HepG2 (cell line): ENCODE results near the gene IFI27L2. TPM values are rescaled to one million over a fixed set of nuclear protein-coding genes. Genes with fewer than 3 reads are reported as not detected.

ENCODE experiments used
- ATF7-NPFF ChIP-seq: sonication (generic); formaldehyde crosslinking; IDR thresholded peaks from 2 replicates; pipeline ENCODE4 v1.8.1; 2023; ENCODE audit warnings: mild to moderate bottlenecking, low read depth, missing genetic modification reagents, moderate library complexity
- ATM ChIP-seq: fragments of 450-650 bp; IDR thresholded peaks from 2 replicates; pipeline ENCODE4 v1.7.1; 2017; ENCODE audit warnings: mild to moderate bottlenecking, borderline replicate concordance
- DMAP1 ChIP-seq: IDR thresholded peaks from 2 replicates; pipeline ENCODE4 v1.6.1; 2016
- HIVEP1 ChIP-seq: sonication (generic); formaldehyde crosslinking; IDR thresholded peaks from 2 replicates; pipeline ENCODE4 v1.4.0; 2020; ENCODE audit warnings: mild to moderate bottlenecking, missing genetic modification reagents
- HOXA7 ChIP-seq: sonication (generic); formaldehyde crosslinking; IDR thresholded peaks from 2 replicates; pipeline ENCODE4 v1.8.1; 2022; ENCODE audit warnings: mild to moderate bottlenecking, missing genetic modification reagents, moderate library complexity
- MTF2 ChIP-seq: sonication (generic); formaldehyde crosslinking; IDR thresholded peaks from 2 replicates; pipeline ENCODE4 v1.5.0; 2020; ENCODE audit warnings: missing genetic modification reagents, borderline replicate concordance
- NFAT5 ChIP-seq: sonication (generic); formaldehyde crosslinking; IDR thresholded peaks from 2 replicates; pipeline ENCODE4 v1.4.0; 2020; ENCODE audit warnings: missing genetic modification reagents
- PAX8 ChIP-seq: sonication (generic); formaldehyde crosslinking; IDR thresholded peaks from 2 replicates; pipeline ENCODE4 v1.8.0; 2022; ENCODE audit warnings: mild to moderate bottlenecking, missing genetic modification reagents, borderline replicate concordance
- PBX3 ChIP-seq: sonication (generic); formaldehyde crosslinking; IDR thresholded peaks from 2 replicates; pipeline ENCODE4 v1.8.1; 2023; ENCODE audit warnings: missing genetic modification reagents, inconsistent platforms, borderline replicate concordance
- SMARCE1 ChIP-seq: fragments of 450-650 bp; IDR thresholded peaks from 2 replicates; pipeline ENCODE4 v1.6.1; 2017; ENCODE audit warnings: borderline replicate concordance
- SP4 ChIP-seq: sonication (generic); formaldehyde crosslinking; IDR thresholded peaks from 2 replicates; pipeline ENCODE4 v1.8.1; 2023; ENCODE audit warnings: mild to moderate bottlenecking, missing genetic modification reagents
- TOPORS ChIP-seq: sonication (generic); formaldehyde crosslinking; IDR thresholded peaks from 2 replicates; pipeline ENCODE4 v1.8.0; 2023; ENCODE audit warnings: mild to moderate bottlenecking, missing genetic modification reagents
- ZKSCAN5 ChIP-seq: sonication (generic); formaldehyde crosslinking; IDR thresholded peaks from 2 replicates; pipeline ENCODE4 v1.5.1; 2020; ENCODE audit warnings: mild to moderate bottlenecking, missing genetic modification reagents
- ZNF251 ChIP-seq: sonication (generic); formaldehyde crosslinking; IDR thresholded peaks from 2 replicates; pipeline ENCODE4 v1.9.0; 2021; ENCODE audit warnings: mild to moderate bottlenecking, missing genetic modification reagents
- ZNF264 ChIP-seq: sonication (generic); formaldehyde crosslinking; IDR thresholded peaks from 2 replicates; pipeline ENCODE4 v1.4.0; 2020; ENCODE audit warnings: missing genetic modification reagents
- ZNF510 ChIP-seq: sonication (generic); formaldehyde crosslinking; IDR thresholded peaks from 2 replicates; pipeline ENCODE4 v1.4.0; 2020; ENCODE audit warnings: low read depth, mild to moderate bottlenecking, missing genetic modification reagents
- ZNF891 ChIP-seq: sonication (generic); formaldehyde crosslinking; IDR thresholded peaks from 2 replicates; pipeline ENCODE4 v1.5.0; 2020; ENCODE audit warnings: mild to moderate bottlenecking, missing genetic modification reagents
- polyA plus RNA-seq, 8 experiments: library from polyadenylated mRNA; depleted of rRNA in 3 of 8; stranded (reverse) in 7 of 8; unstranded in 1 of 8; fragments of >200 nt; fragmentation: Illumina TruSeq in 4 of 8; extraction: Trizol in 4 of 8; gene quantifications; 2 replicates each; pipeline versions ENCODE4 v1.2.1 to v1.2.3, GENCODE V29; 2011 to 2016; ENCODE audit warnings: low read depth in 4 of 8, missing spikeins in 1 of 8, mixed read lengths in 1 of 8; ENCODE audit not compliant: insufficient read depth in 1 of 8
- total RNA-seq, 5 experiments: library from RNA; depleted of rRNA; stranded (reverse); fragments of >200 nt; fragmentation: Illumina TruSeq; extraction: Trizol; gene quantifications; 2 replicates each; pipeline ENCODE4 v1.2.3, GENCODE V29; 2016; ENCODE audit warnings: low read depth in 1 of 5
- TF ChIP-seq, protein P1 (sequence below): sonication (generic); formaldehyde crosslinking; IDR thresholded peaks from 2 replicates; pipeline ENCODE4 v1.4.0; 2020; ENCODE audit warnings: missing genetic modification reagents
- TF ChIP-seq, protein P2 (sequence below): sonication (generic); formaldehyde crosslinking; IDR thresholded peaks from 2 replicates; pipeline ENCODE4 v1.4.0; 2020; ENCODE audit warnings: missing genetic modification reagents
- TF ChIP-seq, protein P3 (sequence below): sonication (generic); formaldehyde crosslinking; IDR thresholded peaks from 2 replicates; pipeline ENCODE4 v1.8.1; 2023; ENCODE audit warnings: mild to moderate bottlenecking, missing genetic modification reagents, borderline replicate concordance

Gene IFI27L2
- total and polyA plus RNA-seq, 2 of the 13 experiments (the other 11 are each of a cell fraction or from before 2014, with no cell fraction given), result 4.3 to 4.8 TPM

GRCh38 chr14:94080621-94081385 is 48.6 kb downstream of the IFI27L2 start, which contains the start of the genes DDX24 and IFI27L1 (continued):
- TF ChIP-seq HOXA7 (CRISPR knock-in tag) (no peak), ZKSCAN5 (CRISPR knock-in tag) (no peak), ZNF251 (CRISPR knock-in tag) (no peak), PAX8 (CRISPR knock-in tag) (no peak), HIVEP1 (no peak), TOPORS (CRISPR knock-in tag) (no peak), DMAP1 (CRISPR knock-in tag) (peak; percentile 68), ZNF510 (CRISPR knock-in tag) (no peak), PBX3 (CRISPR knock-in tag) (no peak), SMARCE1 (no peak), ATF7-NPFF (CRISPR knock-in tag) (peak; percentile 48; the same call in 1 of the 2 replicates), SP4 (CRISPR knock-in tag) (peak; percentile 60), ZNF891 (peak; percentile 89), NFAT5 (0 out of 2 replicates have a peak, but pooled peaks have one; percentile 35), ZNF264 (CRISPR knock-in tag) (no peak), ATM (no peak), MTF2 (CRISPR knock-in tag) (no peak)
- TF ChIP-seq, protein P1, sequence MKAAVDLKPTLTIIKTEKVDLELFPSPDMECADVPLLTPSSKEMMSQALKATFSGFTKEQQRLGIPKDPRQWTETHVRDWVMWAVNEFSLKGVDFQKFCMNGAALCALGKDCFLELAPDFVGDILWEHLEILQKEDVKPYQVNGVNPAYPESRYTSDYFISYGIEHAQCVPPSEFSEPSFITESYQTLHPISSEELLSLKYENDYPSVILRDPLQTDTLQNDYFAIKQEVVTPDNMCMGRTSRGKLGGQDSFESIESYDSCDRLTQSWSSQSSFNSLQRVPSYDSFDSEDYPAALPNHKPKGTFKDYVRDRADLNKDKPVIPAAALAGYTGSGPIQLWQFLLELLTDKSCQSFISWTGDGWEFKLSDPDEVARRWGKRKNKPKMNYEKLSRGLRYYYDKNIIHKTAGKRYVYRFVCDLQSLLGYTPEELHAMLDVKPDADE (CRISPR knock-in tag), result no peak
- TF ChIP-seq, protein P2, sequence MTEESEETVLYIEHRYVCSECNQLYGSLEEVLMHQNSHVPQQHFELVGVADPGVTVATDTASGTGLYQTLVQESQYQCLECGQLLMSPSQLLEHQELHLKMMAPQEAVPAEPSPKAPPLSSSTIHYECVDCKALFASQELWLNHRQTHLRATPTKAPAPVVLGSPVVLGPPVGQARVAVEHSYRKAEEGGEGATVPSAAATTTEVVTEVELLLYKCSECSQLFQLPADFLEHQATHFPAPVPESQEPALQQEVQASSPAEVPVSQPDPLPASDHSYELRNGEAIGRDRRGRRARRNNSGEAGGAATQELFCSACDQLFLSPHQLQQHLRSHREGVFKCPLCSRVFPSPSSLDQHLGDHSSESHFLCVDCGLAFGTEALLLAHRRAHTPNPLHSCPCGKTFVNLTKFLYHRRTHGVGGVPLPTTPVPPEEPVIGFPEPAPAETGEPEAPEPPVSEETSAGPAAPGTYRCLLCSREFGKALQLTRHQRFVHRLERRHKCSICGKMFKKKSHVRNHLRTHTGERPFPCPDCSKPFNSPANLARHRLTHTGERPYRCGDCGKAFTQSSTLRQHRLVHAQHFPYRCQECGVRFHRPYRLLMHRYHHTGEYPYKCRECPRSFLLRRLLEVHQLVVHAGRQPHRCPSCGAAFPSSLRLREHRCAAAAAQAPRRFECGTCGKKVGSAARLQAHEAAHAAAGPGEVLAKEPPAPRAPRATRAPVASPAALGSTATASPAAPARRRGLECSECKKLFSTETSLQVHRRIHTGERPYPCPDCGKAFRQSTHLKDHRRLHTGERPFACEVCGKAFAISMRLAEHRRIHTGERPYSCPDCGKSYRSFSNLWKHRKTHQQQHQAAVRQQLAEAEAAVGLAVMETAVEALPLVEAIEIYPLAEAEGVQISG (CRISPR knock-in tag), result peak; percentile 62
- TF ChIP-seq, protein P3, sequence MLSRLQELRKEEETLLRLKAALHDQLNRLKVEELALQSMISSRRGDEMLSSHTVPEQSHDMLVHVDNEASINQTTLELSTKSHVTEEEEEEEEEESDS (CRISPR knock-in tag), result no peak
